Lower lobe of right lung (tissue), 2 donors: ENCODE results near the gene KCNT2. TPM values are rescaled to one million over a fixed set of nuclear protein-coding genes. Genes with fewer than 3 reads are reported as not detected.
"Not testable (repeated sequence)": the region's sequence is repeated elsewhere in the genome, so short reads cannot be mapped to it uniquely, and the experiment has no call there.

Source experiments
- ATAC-seq, 2 donors: fragments of 200-7000 bp; cut with Tn5 transposase; one replicate each; pipeline ENCODE4 v1.9.1; 2020 to 2022; ENCODE audit warnings: mild to moderate bottlenecking in 2 of 2, moderate library complexity in 2 of 2
- DNase-seq: peaks from one replicate; pipeline ENCODE4 v3.0.0-alpha.2; 2020
- H3K27ac ChIP-seq: fragments of 200-600 bp; one replicate; pipeline ENCODE4 v1.8.0; 2022
- H3K27me3 ChIP-seq: fragments of 200-600 bp; one replicate; pipeline ENCODE4 v1.8.0; 2022; ENCODE audit warnings: low read depth
- H3K36me3 ChIP-seq: fragments of 200-600 bp; one replicate; pipeline ENCODE4 v1.8.0; 2022; ENCODE audit warnings: mild to moderate bottlenecking
- H3K4me1 ChIP-seq: fragments of 200-600 bp; one replicate; pipeline ENCODE4 v1.8.0; 2022
- H3K4me3 ChIP-seq: fragments of 200-600 bp; one replicate; pipeline ENCODE4 v1.8.0; 2022; ENCODE audit warnings: mild to moderate bottlenecking
- H3K9me3 ChIP-seq: fragments of 200-600 bp; one replicate; pipeline ENCODE4 v1.8.0; 2022
- intact Hi-C: fragments of 100-400 bp; cut with DNase I; formaldehyde crosslinking; loops from one replicate; pipeline ENCODE4 v1.11.0; 2022
- total RNA-seq: library from RNA; stranded (reverse); fragmentation: NEBNext Ultra II Directional; extraction: Animal tissue kit (Norgen Biotek cat#: 25700); gene quantifications from one replicate; pipeline ENCODE4 v1.2.1, GENCODE V29; 2021
- TF ChIP-seq, protein P1 (sequence below): fragments of 200-600 bp; IDR thresholded peaks from one replicate; pipeline ENCODE4 v1.8.0; 2022; ENCODE audit warnings: antibody characterized with exemption, mild to moderate bottlenecking
- donor health status: DM: no; HTN: yes; CAD: no; lungs with severe emphysema.

The KCNT2 gene
- total RNA-seq, 1 donor from 2014 or later = 3.7 TPM

GRCh38 chr1:196515904-196516303 lies 92.3 kb downstream of the KCNT2 start:
- no peak for DNase-seq

DNA sequence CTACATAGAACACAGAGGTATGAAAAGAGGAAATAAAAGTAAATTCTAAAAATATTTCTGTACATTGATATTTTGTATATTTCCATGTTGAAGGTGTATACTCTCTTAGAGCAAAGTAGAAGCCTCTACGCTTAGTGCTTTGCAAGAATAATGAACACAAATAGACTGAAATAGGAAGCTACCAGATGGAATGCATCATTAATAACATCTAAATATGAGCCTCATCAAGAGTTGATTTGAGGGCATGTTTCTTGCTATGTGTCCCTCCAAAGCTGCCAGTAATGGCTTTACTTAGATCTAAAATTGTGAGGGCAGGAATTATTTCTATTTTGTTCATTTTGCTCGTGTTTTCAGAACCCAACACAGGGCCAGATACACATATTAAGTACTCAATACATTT lies 94.4 kb downstream of the KCNT2 start:
- Histone ChIP-seq H3K27ac (no peak overlapping the region), H3K9me3 (no peaks in the 10 kb centered on the region), H3K4me1 (no peaks in the 10 kb centered on the region), H3K36me3 (no peaks in the 10 kb centered on the region), H3K27me3 (no peaks in the 10 kb centered on the region), H3K4me3 (no peak overlapping the region)
- intact Hi-C loops = no loop called here
- DNase-seq = no peak
- TF ChIP-seq, protein P1, sequence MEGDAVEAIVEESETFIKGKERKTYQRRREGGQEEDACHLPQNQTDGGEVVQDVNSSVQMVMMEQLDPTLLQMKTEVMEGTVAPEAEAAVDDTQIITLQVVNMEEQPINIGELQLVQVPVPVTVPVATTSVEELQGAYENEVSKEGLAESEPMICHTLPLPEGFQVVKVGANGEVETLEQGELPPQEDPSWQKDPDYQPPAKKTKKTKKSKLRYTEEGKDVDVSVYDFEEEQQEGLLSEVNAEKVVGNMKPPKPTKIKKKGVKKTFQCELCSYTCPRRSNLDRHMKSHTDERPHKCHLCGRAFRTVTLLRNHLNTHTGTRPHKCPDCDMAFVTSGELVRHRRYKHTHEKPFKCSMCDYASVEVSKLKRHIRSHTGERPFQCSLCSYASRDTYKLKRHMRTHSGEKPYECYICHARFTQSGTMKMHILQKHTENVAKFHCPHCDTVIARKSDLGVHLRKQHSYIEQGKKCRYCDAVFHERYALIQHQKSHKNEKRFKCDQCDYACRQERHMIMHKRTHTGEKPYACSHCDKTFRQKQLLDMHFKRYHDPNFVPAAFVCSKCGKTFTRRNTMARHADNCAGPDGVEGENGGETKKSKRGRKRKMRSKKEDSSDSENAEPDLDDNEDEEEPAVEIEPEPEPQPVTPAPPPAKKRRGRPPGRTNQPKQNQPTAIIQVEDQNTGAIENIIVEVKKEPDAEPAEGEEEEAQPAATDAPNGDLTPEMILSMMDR = no peak
- ATAC-seq = no peak

More at GRCh38 chr1:196515904-196516303, 92.3 kb downstream of the KCNT2 start:
- H3K9me3 ChIP-seq = no peaks in the 10 kb centered on the region
- intact Hi-C loops = no loop called here
- H3K4me1 ChIP-seq = no peaks in the 10 kb centered on the region
- no peaks in the 10 kb centered on the region for H3K36me3 ChIP-seq
- peak in 1 of 2 donors; percentile 25 for ATAC-seq
- no peak overlapping the region for H3K4me3 ChIP-seq
- no peaks in the 10 kb centered on the region for H3K27me3 ChIP-seq
- H3K27ac ChIP-seq = no peak overlapping the region
- TF ChIP-seq, protein P1 = no peak

GRCh38 chr1:196510451-196510850 lies 97.8 kb downstream of the KCNT2 start:
- H3K27me3 ChIP-seq = no peaks in the 10 kb centered on the region
- H3K4me3 ChIP-seq = no peak overlapping the region
- intact Hi-C loops = no loop called here
- DNase-seq = no peak
- H3K27ac ChIP-seq = no peak overlapping the region
- H3K4me1 ChIP-seq = no peaks in the 10 kb centered on the region
- TF ChIP-seq, protein P1 = no peak
- no peak for ATAC-seq
- H3K36me3 ChIP-seq = no peaks in the 10 kb centered on the region
- no peaks in the 10 kb centered on the region for H3K9me3 ChIP-seq

DNA sequence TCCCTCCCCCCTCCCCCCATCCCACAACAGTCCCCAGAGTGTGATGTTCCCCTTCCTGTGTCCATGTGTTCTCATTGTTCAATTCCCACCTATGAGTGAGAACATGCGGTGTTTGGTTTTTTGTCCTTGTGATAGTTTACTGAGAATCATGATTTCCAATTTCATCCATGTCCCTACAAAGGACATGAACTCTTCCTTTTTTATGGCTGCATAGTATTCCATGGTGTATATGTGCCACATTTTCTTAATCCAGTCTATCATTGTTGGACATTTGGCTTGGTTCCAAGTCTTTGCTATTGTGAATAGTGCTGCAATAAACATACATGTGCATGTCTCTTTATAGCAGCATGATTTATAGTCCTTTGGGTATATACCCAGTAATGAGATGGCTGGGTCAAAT lies 104.0 kb downstream of the KCNT2 start:
- H3K4me1 ChIP-seq, ATAC-seq, DNase-seq, H3K36me3 ChIP-seq, intact Hi-C loops, H3K27ac ChIP-seq, H3K27me3 ChIP-seq, H3K9me3 ChIP-seq, H3K4me3 ChIP-seq: not testable (repeated sequence)

- H3K4me1 ChIP-seq = no peaks in the 10 kb centered on the region
- H3K27me3 ChIP-seq = no peaks in the 10 kb centered on the region
- peak in 1 of 2 donors; percentile 67 for ATAC-seq
- no peak for DNase-seq
- no peaks in the 10 kb centered on the region for H3K9me3 ChIP-seq
- TF ChIP-seq, protein P1 = no peak
- H3K4me3 ChIP-seq = no peak overlapping the region
- H3K27ac ChIP-seq = no peak overlapping the region
- H3K36me3 ChIP-seq = no peaks in the 10 kb centered on the region
- intact Hi-C loops = no loop called here
These were observed 105.8 kb downstream of the KCNT2 start for GRCh38 chr1:196502437-196502836.

DNA sequence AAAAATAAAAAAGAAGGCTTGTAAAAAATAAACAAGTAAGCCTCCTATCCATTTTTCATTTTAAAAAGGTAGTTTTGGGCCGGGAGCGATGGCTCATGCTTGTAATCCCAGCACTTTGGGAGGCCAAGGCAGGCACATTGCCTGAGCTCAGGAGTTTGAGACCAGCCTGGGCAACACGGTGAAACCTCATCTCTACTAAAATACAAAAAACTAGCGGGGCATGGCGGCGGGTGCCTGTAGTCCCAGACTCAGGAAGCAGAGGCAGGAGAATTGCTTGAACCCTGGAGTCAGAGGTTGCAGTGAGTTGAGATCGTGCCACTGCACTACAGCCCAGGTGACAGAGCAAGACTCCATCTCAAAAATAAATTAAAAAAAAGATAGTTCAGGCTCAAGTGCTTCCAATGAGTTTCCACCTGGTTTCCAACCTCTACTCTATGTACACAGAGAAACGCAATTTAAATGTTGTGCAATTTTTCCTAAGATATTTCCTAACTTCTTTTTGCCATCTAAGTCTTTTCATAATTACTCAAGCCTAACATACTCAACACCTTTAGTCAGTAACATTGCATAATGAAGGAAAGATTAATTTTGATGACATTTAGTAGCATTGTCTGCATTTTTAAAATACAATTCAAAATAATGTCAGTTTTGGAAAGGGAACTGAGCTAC lies 106.3 kb downstream of the KCNT2 start:
- H3K4me1 ChIP-seq = no peaks in the 10 kb centered on the region
- no peaks in the 10 kb centered on the region for H3K36me3 ChIP-seq
- intact Hi-C loops = no loop called here
- ATAC-seq (peak; percentile 35 to 85), DNase-seq (no peak)
- TF ChIP-seq, protein P1 = no peak
- H3K27me3 ChIP-seq = no peaks in the 10 kb centered on the region
- no peak overlapping the region for H3K4me3 ChIP-seq
- H3K27ac ChIP-seq = no peak overlapping the region
- no peaks in the 10 kb centered on the region for H3K9me3 ChIP-seq
